Measurements from ENCODE around the gene CPEB3. TPM values are rescaled to one million over a fixed set of nuclear protein-coding genes. Genes with fewer than 3 reads are reported as not detected.

The CPEB3 gene
- total RNA-seq, 1 experiment from 2014 or later = 2.4 TPM

- ATAC-seq = no peak
- intact Hi-C loops (cut with micrococcal nuclease; ENCODE audit: unreplicated experiment) (no loop called here), in situ Hi-C loops (cut with HindIII; ENCODE audit: low pct_unique_long_range_greater_than_20kb, low sequenced_read_pairs) (no loop called here)
- H3K4me3 ChIP-seq (ENCODE audit: low read depth in 2 of 2, low read length in 2 of 2) = no peak overlapping the region
- ChIA-PET POLR2A (no interaction called here), CTCF (no interaction called here)
- H3K36me3 ChIP-seq (ENCODE audit: control insufficient read depth, insufficient read depth, low read length) = no peaks in the 10 kb centered on the region
- BruUV-seq (replicated peaks) = no TSS peak
- H3K4me1 ChIP-seq (ENCODE audit: control insufficient read depth, insufficient read depth, low read length) = no peaks in the 10 kb centered on the region
- H3K27ac ChIP-seq (ENCODE audit: low read length) = no peak overlapping the region
- TF ChIP-seq CTCF (IDR thresholded peaks at IDR 0.05) (no peak), TCF7L2 (IDR thresholded peaks at IDR 0.05; ENCODE audit: low read depth, low read length) (no peak), SIN3A (IDR thresholded peaks at IDR 0.05; ENCODE audit: borderline replicate concordance, insufficient read depth, low read depth, low read length) (no peak), POLR2AphosphoS5 (IDR thresholded peaks at IDR 0.05; ENCODE audit: low read depth, low read length) (no peak)
- TF ChIP-seq, protein P1, sequence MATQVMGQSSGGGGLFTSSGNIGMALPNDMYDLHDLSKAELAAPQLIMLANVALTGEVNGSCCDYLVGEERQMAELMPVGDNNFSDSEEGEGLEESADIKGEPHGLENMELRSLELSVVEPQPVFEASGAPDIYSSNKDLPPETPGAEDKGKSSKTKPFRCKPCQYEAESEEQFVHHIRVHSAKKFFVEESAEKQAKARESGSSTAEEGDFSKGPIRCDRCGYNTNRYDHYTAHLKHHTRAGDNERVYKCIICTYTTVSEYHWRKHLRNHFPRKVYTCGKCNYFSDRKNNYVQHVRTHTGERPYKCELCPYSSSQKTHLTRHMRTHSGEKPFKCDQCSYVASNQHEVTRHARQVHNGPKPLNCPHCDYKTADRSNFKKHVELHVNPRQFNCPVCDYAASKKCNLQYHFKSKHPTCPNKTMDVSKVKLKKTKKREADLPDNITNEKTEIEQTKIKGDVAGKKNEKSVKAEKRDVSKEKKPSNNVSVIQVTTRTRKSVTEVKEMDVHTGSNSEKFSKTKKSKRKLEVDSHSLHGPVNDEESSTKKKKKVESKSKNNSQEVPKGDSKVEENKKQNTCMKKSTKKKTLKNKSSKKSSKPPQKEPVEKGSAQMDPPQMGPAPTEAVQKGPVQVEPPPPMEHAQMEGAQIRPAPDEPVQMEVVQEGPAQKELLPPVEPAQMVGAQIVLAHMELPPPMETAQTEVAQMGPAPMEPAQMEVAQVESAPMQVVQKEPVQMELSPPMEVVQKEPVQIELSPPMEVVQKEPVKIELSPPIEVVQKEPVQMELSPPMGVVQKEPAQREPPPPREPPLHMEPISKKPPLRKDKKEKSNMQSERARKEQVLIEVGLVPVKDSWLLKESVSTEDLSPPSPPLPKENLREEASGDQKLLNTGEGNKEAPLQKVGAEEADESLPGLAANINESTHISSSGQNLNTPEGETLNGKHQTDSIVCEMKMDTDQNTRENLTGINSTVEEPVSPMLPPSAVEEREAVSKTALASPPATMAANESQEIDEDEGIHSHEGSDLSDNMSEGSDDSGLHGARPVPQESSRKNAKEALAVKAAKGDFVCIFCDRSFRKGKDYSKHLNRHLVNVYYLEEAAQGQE (IDR thresholded peaks at IDR 0.05; ENCODE audit: insufficient read depth in 1 of 2, low read depth in 2 of 2, low read length in 1 of 2) = no peak
- no peaks in the 10 kb centered on the region for H3K9me3 ChIP-seq (ENCODE audit: control insufficient read depth, insufficient read depth, low read depth, low read length)
- no peaks in the 10 kb centered on the region for H3K27me3 ChIP-seq (ENCODE audit: control insufficient read depth, insufficient read depth, low read length)
- no peak for DNase-seq (ENCODE audit: low read depth, low spot score)
Measured at GRCh38 chr10:92200564-92200963, 90.3 kb downstream of the CPEB3 start.

GRCh38 chr10:92187101-92187500 lies 103.8 kb downstream of the CPEB3 start:
- Histone ChIP-seq H3K36me3 (ENCODE audit: control insufficient read depth, insufficient read depth, low read length) (no peaks in the 10 kb centered on the region), H3K4me3 (ENCODE audit: low read depth in 2 of 2, low read length in 2 of 2) (no peak overlapping the region), H3K4me1 (ENCODE audit: control insufficient read depth, insufficient read depth, low read length) (no peaks in the 10 kb centered on the region), H3K27ac (ENCODE audit: low read length) (no peak overlapping the region), H3K9me3 (ENCODE audit: control insufficient read depth, insufficient read depth, low read depth, low read length) (no peaks in the 10 kb centered on the region), H3K27me3 (ENCODE audit: control insufficient read depth, insufficient read depth, low read length) (no peaks in the 10 kb centered on the region)
- TF ChIP-seq TCF7L2 (IDR thresholded peaks at IDR 0.05; ENCODE audit: low read depth, low read length) (no peak), SIN3A (IDR thresholded peaks at IDR 0.05; ENCODE audit: borderline replicate concordance, insufficient read depth, low read depth, low read length) (no peak), POLR2AphosphoS5 (IDR thresholded peaks at IDR 0.05; ENCODE audit: low read depth, low read length) (no peak), CTCF (IDR thresholded peaks at IDR 0.05) (no peak)
- TF ChIP-seq, protein P1 (IDR thresholded peaks at IDR 0.05; ENCODE audit: insufficient read depth in 1 of 2, low read depth in 2 of 2, low read length in 1 of 2) = no peak
- in situ Hi-C loops (cut with HindIII; ENCODE audit: low pct_unique_long_range_greater_than_20kb, low sequenced_read_pairs) = no loop called here
- ChIA-PET POLR2A (no interaction called here), CTCF (no interaction called here)
- intact Hi-C loops (cut with micrococcal nuclease; ENCODE audit: unreplicated experiment) = no loop called here
- no peak for DNase-seq (ENCODE audit: low read depth, low spot score)
- no peak for ATAC-seq
- BruUV-seq (replicated peaks) = no TSS peak
